Measurements from ENCODE around the gene ATE1. TPM values are rescaled to one million over a fixed set of nuclear protein-coding genes. Genes with fewer than 3 reads are reported as not detected.

Gene ATE1
- total and polyA plus RNA-seq, 2 donors (not counting 1 experiment from before 2014, with no cell fraction given), result 19.3 to 28.1 TPM

- Histone ChIP-seq H3K9ac (ENCODE audit: insufficient read depth, low read length) (no peak overlapping the region), H3K36me3 (ENCODE audit: control insufficient read depth, insufficient read depth, low read length) (no peaks in the 10 kb centered on the region), H4K20me1 (ENCODE audit: control insufficient read depth, extremely low read depth, insufficient read depth, low read length) (no peaks in the 10 kb centered on the region), H3K4me3 (replicated peaks in 1 of 4; ENCODE audit: control extremely low read depth in 1 of 4, insufficient read depth in 1 of 4, low read depth in 3 of 4, low read length in 4 of 4) (no peak overlapping the region), H3K27ac (ENCODE audit: insufficient read depth, low read length) (no peak overlapping the region), H3K4me2 (ENCODE audit: extremely low read depth, insufficient read depth, low read length) (no peak overlapping the region), H3K27me3 (ENCODE audit: control insufficient read depth, insufficient read depth, low read length) (no peaks in the 10 kb centered on the region), H3K9me3 (ENCODE audit: control insufficient read depth, insufficient read depth, low read depth, low read length) (no peaks in the 10 kb centered on the region), H3K79me2 (ENCODE audit: control insufficient read depth, insufficient read depth, low read length) (no peaks in the 10 kb centered on the region), H3K4me1 (ENCODE audit: control insufficient read depth, extremely low read depth, insufficient read depth, low read length) (no peaks in the 10 kb centered on the region), H2AFZ (ENCODE audit: low read length) (no peak overlapping the region)
- DNase-seq (ENCODE audit: low read depth in 2 of 2), result no peak
- no peak for TF ChIP-seq EZH2 (IDR thresholded peaks at IDR 0.05; ENCODE audit: low read length, missing control alignments)
- no peak for TF ChIP-seq CTCF (conservative IDR thresholded peaks at IDR 0.05 in 1 of 2, IDR thresholded peaks at IDR 0.05 in 1 of 2; ENCODE audit: low read depth in 1 of 2, low read length in 2 of 2)
These were observed 114.0 kb downstream of the ATE1 start for GRCh38 chr10:121813857-121814256.

DNA sequence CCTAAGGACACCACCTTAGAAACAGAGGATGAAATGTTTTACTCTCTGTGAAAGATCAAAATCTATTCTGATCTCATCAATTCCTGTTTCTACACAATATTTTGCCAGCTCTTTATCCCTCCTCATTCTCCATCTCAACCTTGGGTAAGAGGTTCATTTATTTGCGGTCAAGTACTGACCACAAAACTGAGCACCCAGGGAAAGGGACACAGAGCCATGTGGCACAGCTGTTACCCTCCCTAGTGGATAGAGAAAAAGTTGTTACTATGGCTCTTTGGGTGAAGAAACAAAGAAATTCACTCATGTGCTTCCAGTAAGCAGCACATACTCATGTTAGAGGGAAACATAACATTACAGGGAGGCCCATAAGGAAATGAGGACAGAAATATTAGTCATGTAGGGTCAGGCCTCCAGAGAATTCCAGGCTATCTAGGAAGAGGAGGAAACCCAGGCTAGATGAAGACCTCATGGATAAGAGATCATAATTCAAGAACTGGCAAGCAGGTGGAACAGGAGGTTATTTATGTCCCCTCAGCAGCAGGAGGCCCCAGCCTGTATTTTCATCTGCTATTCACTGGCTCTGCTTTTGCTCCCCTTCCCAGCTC, 114.5 kb downstream of the ATE1 start:
- Histone ChIP-seq H2AFZ (ENCODE audit: low read length) (no peak overlapping the region), H3K27me3 (ENCODE audit: control insufficient read depth, insufficient read depth, low read length) (no peaks in the 10 kb centered on the region), H3K9me3 (ENCODE audit: control insufficient read depth, insufficient read depth, low read depth, low read length) (no peaks in the 10 kb centered on the region), H3K4me2 (ENCODE audit: extremely low read depth, insufficient read depth, low read length) (no peak overlapping the region), H4K20me1 (ENCODE audit: control insufficient read depth, extremely low read depth, insufficient read depth, low read length) (no peaks in the 10 kb centered on the region), H3K4me1 (ENCODE audit: control insufficient read depth, extremely low read depth, insufficient read depth, low read length) (no peaks in the 10 kb centered on the region), H3K27ac (ENCODE audit: insufficient read depth, low read length) (no peak overlapping the region), H3K36me3 (ENCODE audit: control insufficient read depth, insufficient read depth, low read length) (no peaks in the 10 kb centered on the region), H3K4me3 (replicated peaks in 1 of 4; ENCODE audit: control extremely low read depth in 1 of 4, insufficient read depth in 1 of 4, low read depth in 3 of 4, low read length in 4 of 4) (no peak overlapping the region), H3K9ac (ENCODE audit: insufficient read depth, low read length) (no peak overlapping the region), H3K79me2 (ENCODE audit: control insufficient read depth, insufficient read depth, low read length) (no peaks in the 10 kb centered on the region)
- peak in 1 of 2 donors; percentile 20 for DNase-seq (ENCODE audit: low read depth in 2 of 2)
- TF ChIP-seq CTCF (conservative IDR thresholded peaks at IDR 0.05 in 1 of 2, IDR thresholded peaks at IDR 0.05 in 1 of 2; ENCODE audit: low read depth in 1 of 2, low read length in 2 of 2) (no peak), EZH2 (IDR thresholded peaks at IDR 0.05; ENCODE audit: low read length, missing control alignments) (no peak)

DNA sequence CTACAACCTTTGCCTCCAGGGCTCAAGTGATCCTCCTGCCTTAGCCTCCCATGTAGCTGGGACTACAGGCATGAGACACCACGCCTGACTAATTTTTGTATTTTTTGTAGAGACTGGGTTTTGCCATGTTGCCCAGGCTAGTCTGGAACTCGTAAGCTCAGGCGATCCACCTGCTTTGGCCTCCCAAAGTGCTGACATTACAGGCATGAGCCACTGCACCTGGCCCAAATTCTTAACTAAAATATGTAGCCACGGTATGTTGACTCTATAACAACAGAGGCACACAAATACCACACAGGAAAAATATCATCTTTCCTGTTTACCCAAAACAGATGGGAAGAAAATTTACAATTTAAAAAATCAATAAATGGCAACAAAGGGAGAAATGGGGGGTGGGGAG, 115.8 kb downstream of the ATE1 start:
- Histone ChIP-seq H3K4me2 (ENCODE audit: extremely low read depth, insufficient read depth, low read length) (no peak overlapping the region), H3K27ac (ENCODE audit: insufficient read depth, low read length) (no peak overlapping the region), H3K36me3 (ENCODE audit: control insufficient read depth, insufficient read depth, low read length) (no peaks in the 10 kb centered on the region), H3K9me3 (ENCODE audit: control insufficient read depth, insufficient read depth, low read depth, low read length) (no peaks in the 10 kb centered on the region), H3K4me1 (ENCODE audit: control insufficient read depth, extremely low read depth, insufficient read depth, low read length) (no peaks in the 10 kb centered on the region), H3K4me3 (replicated peaks in 1 of 4; ENCODE audit: control extremely low read depth in 1 of 4, insufficient read depth in 1 of 4, low read depth in 3 of 4, low read length in 4 of 4) (no peak overlapping the region), H3K79me2 (ENCODE audit: control insufficient read depth, insufficient read depth, low read length) (no peaks in the 10 kb centered on the region), H3K9ac (ENCODE audit: insufficient read depth, low read length) (no peak overlapping the region), H3K27me3 (ENCODE audit: control insufficient read depth, insufficient read depth, low read length) (no peaks in the 10 kb centered on the region), H4K20me1 (ENCODE audit: control insufficient read depth, extremely low read depth, insufficient read depth, low read length) (no peaks in the 10 kb centered on the region), H2AFZ (ENCODE audit: low read length) (no peak overlapping the region)
- TF ChIP-seq CTCF (conservative IDR thresholded peaks at IDR 0.05 in 1 of 2, IDR thresholded peaks at IDR 0.05 in 1 of 2; ENCODE audit: low read depth in 1 of 2, low read length in 2 of 2) (no peak), EZH2 (IDR thresholded peaks at IDR 0.05; ENCODE audit: low read length, missing control alignments) (no peak)
- DNase-seq (ENCODE audit: low read depth in 2 of 2), result no peak

Measured in fibroblast of lung (primary cell).